Islet precursor cell (in vitro differentiated cells): Measurements from ENCODE around the gene CENPW.
A peak's percentile ranks its signal among the peaks of the same experiment; 100 is the strongest.

Experiments
- DNase-seq: peaks from one replicate; pipeline ENCODE4 v3.0.0-alpha.2; 2018

Gene CENPW

GRCh38 chr6:126339796-126340609 lies at the start of gene CENPW:
CENPW (plus strand) TSS chr6:126340115; CDS start chr6:126340274, 159 bp downstream.
- peak; percentile 97 for DNase-seq

GRCh38 chr6:126293891-126294524 lies 45.9 kb upstream of the CENPW start:
- no peak for DNase-seq

- no peak for DNase-seq
Observed at GRCh38 chr6:126300126-126300525, 39.8 kb upstream of the CENPW start.

- no peak for DNase-seq
Observed at GRCh38 chr6:126300735-126301134, 39.2 kb upstream of the CENPW start.

- no peak for DNase-seq
Observed at GRCh38 chr6:126302191-126302590, 37.7 kb upstream of the CENPW start.

- DNase-seq = no peak
Observed at GRCh38 chr6:126307849-126308248, 32.1 kb upstream of the CENPW start.

GRCh38 chr6:126308362-126308761 lies 31.6 kb upstream of the CENPW start:
- no peak for DNase-seq

- DNase-seq = no peak
Observed at GRCh38 chr6:126312013-126312665, 27.8 kb upstream of the CENPW start.

GRCh38 chr6:126313941-126314340 lies 26.0 kb upstream of the CENPW start:
- DNase-seq = no peak

GRCh38 chr6:126318797-126319196 lies 21.1 kb upstream of the CENPW start:
- no peak for DNase-seq

- DNase-seq = no peak
Observed at GRCh38 chr6:126333729-126334128, 6.2 kb upstream of the CENPW start.

- DNase-seq = no peak
Observed at GRCh38 chr6:126335210-126335609, 4.7 kb upstream of the CENPW start.

- no peak for DNase-seq
Observed at GRCh38 chr6:126337323-126337722, 2.6 kb upstream of the CENPW start.

GRCh38 chr6:126341126-126341525 lies 1.2 kb downstream of the CENPW start:
- DNase-seq = no peak

GRCh38 chr6:126344181-126344580 lies 4.3 kb downstream of the CENPW start:
- no peak for DNase-seq

- DNase-seq = no peak
Observed at GRCh38 chr6:126351960-126352359, 12.0 kb downstream of the CENPW start.

GRCh38 chr6:126352514-126352913 lies 12.6 kb downstream of the CENPW start:
- DNase-seq = no peak

- DNase-seq = no peak
Observed at GRCh38 chr6:126356526-126356925, 16.6 kb downstream of the CENPW start.

- DNase-seq = no peak
Observed at GRCh38 chr6:126359936-126360537, 20.1 kb downstream of the CENPW start.

GRCh38 chr6:126361832-126362440 lies 22.0 kb downstream of the CENPW start:
- DNase-seq = no peak

GRCh38 chr6:126367849-126368248 lies 27.9 kb downstream of the CENPW start:
- no peak for DNase-seq

GRCh38 chr6:126372626-126373025 lies 32.7 kb downstream of the CENPW start:
- no peak for DNase-seq

- no peak for DNase-seq
Observed at GRCh38 chr6:126373344-126373743, 33.4 kb downstream of the CENPW start.
